ENCODE data around the gene KCNIP3. TPM values are rescaled to one million over a fixed set of nuclear protein-coding genes. Genes with fewer than 3 reads are reported as not detected.
A peak's percentile ranks its signal among the peaks of the same experiment; 100 is the strongest.

KCNIP3 gene
- total and polyA plus RNA-seq, 4 donors, result 0.26 to 1.1 (median 0.62) TPM

- TF ChIP-seq CTCF (IDR thresholded peaks at IDR 0.05; ENCODE audit: low read depth, low read length, missing input control), result peak; percentile 69
- peak; percentile 75 to 80 for TF ChIP-seq RAD21 (IDR thresholded peaks at IDR 0.05)
- TF ChIP-seq, protein P1, sequence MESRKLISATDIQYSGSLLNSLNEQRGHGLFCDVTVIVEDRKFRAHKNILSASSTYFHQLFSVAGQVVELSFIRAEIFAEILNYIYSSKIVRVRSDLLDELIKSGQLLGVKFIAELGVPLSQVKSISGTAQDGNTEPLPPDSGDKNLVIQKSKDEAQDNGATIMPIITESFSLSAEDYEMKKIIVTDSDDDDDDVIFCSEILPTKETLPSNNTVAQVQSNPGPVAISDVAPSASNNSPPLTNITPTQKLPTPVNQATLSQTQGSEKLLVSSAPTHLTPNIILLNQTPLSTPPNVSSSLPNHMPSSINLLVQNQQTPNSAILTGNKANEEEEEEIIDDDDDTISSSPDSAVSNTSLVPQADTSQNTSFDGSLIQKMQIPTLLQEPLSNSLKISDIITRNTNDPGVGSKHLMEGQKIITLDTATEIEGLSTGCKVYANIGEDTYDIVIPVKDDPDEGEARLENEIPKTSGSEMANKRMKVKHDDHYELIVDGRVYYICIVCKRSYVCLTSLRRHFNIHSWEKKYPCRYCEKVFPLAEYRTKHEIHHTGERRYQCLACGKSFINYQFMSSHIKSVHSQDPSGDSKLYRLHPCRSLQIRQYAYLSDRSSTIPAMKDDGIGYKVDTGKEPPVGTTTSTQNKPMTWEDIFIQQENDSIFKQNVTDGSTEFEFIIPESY (IDR thresholded peaks at IDR 0.05), result no peak
- no peak for TF ChIP-seq FOXA1 (IDR thresholded peaks at IDR 0.05)
- TF ChIP-seq, protein P2, sequence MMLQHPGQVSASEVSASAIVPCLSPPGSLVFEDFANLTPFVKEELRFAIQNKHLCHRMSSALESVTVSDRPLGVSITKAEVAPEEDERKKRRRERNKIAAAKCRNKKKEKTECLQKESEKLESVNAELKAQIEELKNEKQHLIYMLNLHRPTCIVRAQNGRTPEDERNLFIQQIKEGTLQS (IDR thresholded peaks at IDR 0.05), result no peak
- Histone ChIP-seq H3K4me1 (ENCODE audit: control insufficient read depth in 4 of 4, insufficient read depth in 4 of 4, low read length in 3 of 4) (peaks cover 23 to 65% (median 54%) of the 10 kb centered on the region in 4 donors), H3K27ac (ENCODE audit: low read depth in 1 of 2, low read length in 2 of 2) (peak overlapping the region; percentile 75 to 88), H3K36me3 (ENCODE audit: control insufficient read depth in 4 of 4, insufficient read depth in 3 of 4, low read depth in 1 of 4, low read length in 3 of 4) (no peaks in the 10 kb centered on the region), H3K9ac (ENCODE audit: low read depth in 1 of 2, low read length in 2 of 2) (no peak overlapping the region), H3K4me3 (ENCODE audit: low read depth in 1 of 3, low read length in 3 of 3) (no peak overlapping the region), H3K27me3 (ENCODE audit: control insufficient read depth in 4 of 4, insufficient read depth in 4 of 4, low read length in 3 of 4) (no peaks in the 10 kb centered on the region), H3K9me3 (ENCODE audit: control insufficient read depth in 4 of 4, low read length in 3 of 4) (no peaks in the 10 kb centered on the region)
- peak; percentile 60 for DNase-seq (ENCODE audit: low spot score)
- WGBS, result 73% methylated on average over 46 of the region's 46 CpGs
Observed at GRCh38 chr2:95389245-95390119, 92.3 kb downstream of the KCNIP3 start.

- Histone ChIP-seq H3K9me3 (ENCODE audit: control insufficient read depth in 4 of 4, low read length in 3 of 4) (no peaks in the 10 kb centered on the region), H3K9ac (ENCODE audit: low read depth in 1 of 2, low read length in 2 of 2) (peak overlapping the region in 1 of 2 donors; percentile 10), H3K4me1 (ENCODE audit: control insufficient read depth in 4 of 4, insufficient read depth in 4 of 4, low read length in 3 of 4) (peaks cover 21 to 59% (median 52%) of the 10 kb centered on the region in 4 donors), H3K27ac (ENCODE audit: low read depth in 1 of 2, low read length in 2 of 2) (peak overlapping the region; percentile 75 to 88), H3K36me3 (ENCODE audit: control insufficient read depth in 4 of 4, insufficient read depth in 3 of 4, low read depth in 1 of 4, low read length in 3 of 4) (no peaks in the 10 kb centered on the region), H3K27me3 (ENCODE audit: control insufficient read depth in 4 of 4, insufficient read depth in 4 of 4, low read length in 3 of 4) (no peaks in the 10 kb centered on the region), H3K4me3 (ENCODE audit: low read depth in 1 of 3, low read length in 3 of 3) (no peak overlapping the region)
- peak; percentile 63 for DNase-seq (ENCODE audit: low spot score)
- WGBS, result 37% methylated on average over 4 of the region's 4 CpGs
- peak; percentile 94 to 96 for TF ChIP-seq RXRA (IDR thresholded peaks at IDR 0.05)
- peak; percentile 100 for TF ChIP-seq HNF4A (conservative IDR thresholded peaks at IDR 0.05)
- TF ChIP-seq, protein P3, sequence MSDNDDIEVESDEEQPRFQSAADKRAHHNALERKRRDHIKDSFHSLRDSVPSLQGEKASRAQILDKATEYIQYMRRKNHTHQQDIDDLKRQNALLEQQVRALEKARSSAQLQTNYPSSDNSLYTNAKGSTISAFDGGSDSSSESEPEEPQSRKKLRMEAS (IDR thresholded peaks at IDR 0.05), result no peak
- TF ChIP-seq, protein P1 (IDR thresholded peaks at IDR 0.05), result no peak
- TF ChIP-seq JUND (IDR thresholded peaks at IDR 0.05), result peak; percentile 52 to 82
- peak in 1 of 2 donors; percentile 72 for TF ChIP-seq GABPA (IDR thresholded peaks at IDR 0.05 in 1 of 2, conservative IDR thresholded peaks at IDR 0.05 in 1 of 2)
- TF ChIP-seq NR2F2 (IDR thresholded peaks at IDR 0.05), result peak; percentile 92
- peak; percentile 37 to 42 for TF ChIP-seq RAD21 (IDR thresholded peaks at IDR 0.05)
- peak in 1 of 2 donors; percentile 50 for TF ChIP-seq EGR1 (IDR thresholded peaks at IDR 0.05; ENCODE audit: low read depth in 2 of 2)
- TF ChIP-seq CTCF (IDR thresholded peaks at IDR 0.05; ENCODE audit: low read depth, low read length, missing input control), result no peak
- TF ChIP-seq SP1 (IDR thresholded peaks at IDR 0.05), result peak; percentile 97
- peak; percentile 55 for TF ChIP-seq FOXA2 (IDR thresholded peaks at IDR 0.05)
- TF ChIP-seq TAF1 (conservative IDR thresholded peaks at IDR 0.05), result no peak
- TF ChIP-seq, protein P2 (IDR thresholded peaks at IDR 0.05), result peak; percentile 68
- peak; percentile 99 for TF ChIP-seq HNF4G (IDR thresholded peaks at IDR 0.05)
- peak; percentile 77 for TF ChIP-seq YY1 (IDR thresholded peaks at IDR 0.05)
Observed at GRCh38 chr2:95390272-95390880, 93.2 kb downstream of the KCNIP3 start.

All from liver (tissue), 9 donors.